Left cardiac atrium (tissue), 4 donors: Measurements from ENCODE around the gene STK4. TPM values are rescaled to one million over a fixed set of nuclear protein-coding genes. Genes with fewer than 3 reads are reported as not detected.
"Not testable (repeated sequence)": the region's sequence is repeated elsewhere in the genome, so short reads cannot be mapped to it uniquely, and the experiment has no call there.

Source experiments
- ATAC-seq, 2 donors: fragments of 200-7000 bp; cut with Tn5 transposase; one replicate each; pipeline ENCODE4 v1.9.1; 2020; ENCODE audit warnings: mild to moderate bottlenecking in 2 of 2, moderate library complexity in 2 of 2
- DNase-seq: peaks from one replicate; pipeline ENCODE4 v3.0.0-alpha.2; 2020
- intact Hi-C, 2 donors: fragments of 100-400 bp; cut with DNase I; formaldehyde crosslinking; loops; one replicate each; pipeline versions ENCODE4 v1.14.1 to v1.15.1; 2022 to 2023
- total RNA-seq, 2 donors: library from RNA; stranded (reverse); fragmentation: NEBNext Ultra II Directional; extraction: Animal tissue kit (Norgen Biotek cat#: 25700); gene quantifications; one replicate each; pipeline ENCODE4 v1.2.1, GENCODE V29; 2021
- donor health status: DM: no; HTN: yes; CAD: no.
- donor health status: DM: no; HTN: yes; CAD: no; lungs with severe emphysema.
- donor health status: DM: yes; HTN: yes; CAD: no.
- donor health status: Dilated cardiomyopathy.

Gene STK4
- total RNA-seq, 2 donors from 2014 or later, result 16.0 to 16.4 TPM

DNA sequence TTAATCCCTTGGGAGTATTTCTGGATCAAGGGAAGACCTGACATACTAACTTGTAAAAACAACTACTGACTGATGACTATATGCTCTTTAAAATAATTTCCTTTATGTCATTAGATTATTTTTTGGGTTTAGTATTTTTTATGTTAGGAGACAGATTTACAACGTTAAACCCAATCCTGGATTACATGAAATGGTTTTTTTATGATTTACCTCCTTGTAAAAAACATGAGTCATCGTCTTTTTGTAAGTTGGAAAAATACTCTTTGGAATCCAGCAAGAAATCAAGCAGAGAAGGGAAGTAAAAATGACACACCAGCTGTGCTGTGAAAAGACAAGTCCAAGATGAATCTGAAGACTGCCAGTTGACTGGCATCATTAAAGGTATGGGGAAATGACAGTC lies 6.7 kb downstream of the STK4 start:
- ATAC-seq, result no peak
- DNase-seq, result no peak
- intact Hi-C loops, result no loop called here

- DNase-seq, result no peak
- intact Hi-C loops, result no loop called here
- ATAC-seq, result no peak
These were observed 10.4 kb downstream of the STK4 start for GRCh38 chr20:44976698-44977097.

- DNase-seq, result no peak
- intact Hi-C loops, result no loop called here
- ATAC-seq, result peak; percentile 67 to 71
These were observed 12.8 kb downstream of the STK4 start for GRCh38 chr20:44979090-44979621.

DNA sequence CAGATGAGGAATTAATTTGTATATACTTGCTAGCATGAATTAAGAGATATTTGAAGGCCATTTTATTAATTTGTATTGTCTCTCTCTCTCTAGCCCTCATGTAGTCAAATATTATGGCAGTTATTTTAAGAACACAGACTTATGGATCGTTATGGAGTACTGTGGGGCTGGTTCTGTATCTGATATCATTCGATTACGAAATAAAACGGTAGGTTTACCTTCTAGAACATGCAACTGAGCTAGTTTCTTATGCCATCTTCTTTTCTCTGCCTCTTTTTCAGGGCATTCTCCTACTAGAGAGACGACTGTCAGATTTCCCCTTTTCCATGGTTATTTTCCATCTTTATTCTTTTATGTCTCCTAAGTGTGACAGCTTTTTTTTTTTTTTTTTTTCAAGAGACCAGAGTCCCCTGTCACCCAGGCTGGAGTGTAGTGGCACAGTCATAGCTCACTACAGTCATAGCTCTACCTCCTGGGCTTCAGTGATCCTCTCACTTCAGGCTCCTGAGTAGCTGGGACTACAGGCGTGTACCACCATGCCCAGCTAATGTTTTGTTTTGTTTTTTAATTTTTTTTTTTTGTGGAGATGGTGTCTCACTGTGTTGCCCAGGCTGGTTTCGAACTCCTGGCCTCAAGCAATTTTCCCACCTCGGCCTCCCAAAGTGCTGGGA lies 15.6 kb downstream of the STK4 start:
- ATAC-seq, result no peak

GRCh38 chr20:44983093-44983674 lies 16.9 kb downstream of the STK4 start:
- intact Hi-C loops, result no loop called here
- DNase-seq (no peak), ATAC-seq (no peak)

More for the DNA sequence above, 15.6 kb downstream of the STK4 start:
- intact Hi-C loops, result no loop called here
- DNase-seq, result no peak

DNA sequence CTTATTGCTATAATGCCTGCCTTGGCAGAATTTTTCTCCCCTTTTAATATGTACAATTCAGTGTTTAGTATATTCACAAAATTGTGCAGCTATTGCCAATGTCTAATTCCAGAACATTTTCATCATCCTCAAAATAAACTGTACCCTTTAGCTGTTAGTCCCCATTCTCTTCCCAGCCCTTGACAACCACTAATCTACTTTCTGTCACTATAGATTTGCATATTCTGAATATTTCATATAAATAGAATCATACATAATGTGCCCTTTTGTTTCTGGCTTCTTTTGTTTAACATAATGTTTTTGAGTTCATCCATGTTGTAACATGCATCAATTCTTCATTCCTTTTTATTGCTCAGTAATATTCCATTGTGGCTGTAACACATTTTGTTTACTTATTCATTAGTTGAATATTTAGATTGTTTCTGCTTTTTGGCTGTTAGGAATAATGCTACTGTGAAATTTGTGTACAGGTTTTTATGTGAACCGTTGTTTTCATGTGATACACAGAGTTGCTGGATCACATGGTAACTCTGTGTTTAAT lies 22.4 kb downstream of the STK4 start:
- intact Hi-C loops, result no loop called here
- ATAC-seq (no peak), DNase-seq (no peak)

DNA sequence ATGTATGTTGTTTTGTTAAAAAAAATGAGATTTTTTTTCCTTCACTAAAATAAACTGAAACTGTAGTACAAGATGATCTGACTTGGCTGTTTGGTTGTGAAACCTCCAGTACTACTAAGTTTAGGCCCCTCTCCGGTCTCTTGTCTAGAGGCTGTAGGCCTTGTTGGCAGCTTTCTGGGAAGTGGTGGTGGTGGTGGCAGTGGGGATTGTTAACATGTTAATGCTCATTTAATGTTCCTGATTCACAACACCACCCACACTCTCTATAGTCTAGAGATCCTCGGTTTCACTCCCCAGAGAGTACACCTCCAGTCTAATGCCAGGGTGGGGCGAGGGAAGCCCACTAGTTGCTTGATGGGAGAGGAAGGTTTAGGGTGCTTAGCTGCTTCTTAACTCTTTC lies 24.1 kb downstream of the STK4 start:
- DNase-seq (no peak), ATAC-seq (peak in 1 of 2 donors; percentile 27)
- intact Hi-C loops, result no loop called here

- ATAC-seq, result no peak
- intact Hi-C loops, result no loop called here
- no peak for DNase-seq
These were observed 24.6 kb downstream of the STK4 start for GRCh38 chr20:44990957-44991356.

GRCh38 chr20:44993343-44993742 lies 27.0 kb downstream of the STK4 start:
- DNase-seq, result no peak
- intact Hi-C loops, result no loop called here
- no peak for ATAC-seq

GRCh38 chr20:44997171-44997570 lies 30.9 kb downstream of the STK4 start:
- DNase-seq, result no peak
- intact Hi-C loops, result no loop called here
- no peak for ATAC-seq

DNA sequence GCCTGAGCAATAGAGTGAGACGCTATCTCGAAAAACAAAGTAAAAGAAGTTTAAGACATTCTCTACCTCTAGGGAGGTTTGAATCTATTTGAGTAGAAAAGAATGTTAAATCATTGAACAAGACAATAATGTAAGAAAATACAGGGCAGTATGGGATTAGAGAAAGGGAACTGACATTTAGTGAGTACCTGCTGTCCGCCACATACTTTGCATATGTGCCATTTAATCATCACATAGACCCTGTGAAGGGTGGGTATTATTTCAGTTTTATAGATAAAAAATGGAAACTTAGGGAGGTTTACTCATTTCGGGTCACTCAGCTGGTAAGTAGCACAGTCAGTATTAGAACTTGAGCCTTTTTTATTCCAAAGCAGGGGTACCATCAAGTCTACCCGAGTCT lies 31.4 kb downstream of the STK4 start:
- intact Hi-C loops, result no loop called here
- ATAC-seq (no peak), DNase-seq (no peak)

DNA sequence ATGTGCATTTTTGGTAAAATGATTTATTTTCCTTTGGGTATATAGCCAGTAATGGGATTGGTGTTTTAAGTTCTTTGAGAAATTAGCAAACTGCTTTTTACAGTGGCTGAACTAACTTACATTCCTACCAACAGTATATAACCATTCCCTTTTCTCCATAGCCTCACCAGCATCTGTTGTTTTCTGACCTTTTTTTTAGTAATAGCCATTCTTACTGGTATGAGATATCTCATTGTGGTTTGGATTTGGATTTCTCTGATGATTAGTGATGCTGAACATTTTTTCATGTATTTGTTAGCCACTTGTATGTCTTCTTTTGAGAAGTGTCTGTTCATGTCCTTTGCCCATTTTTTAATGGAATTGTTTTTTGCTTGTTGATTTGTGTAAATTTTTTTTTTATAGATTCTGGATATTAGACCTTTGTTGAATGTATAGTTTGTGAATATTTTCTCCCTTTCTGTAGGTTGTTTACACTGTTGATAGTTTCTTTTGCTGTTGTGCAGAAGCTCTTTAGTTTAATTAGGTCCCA lies 42.3 kb downstream of the STK4 start:
- intact Hi-C loops, result no loop called here
- DNase-seq (no peak), ATAC-seq (no peak)

DNA sequence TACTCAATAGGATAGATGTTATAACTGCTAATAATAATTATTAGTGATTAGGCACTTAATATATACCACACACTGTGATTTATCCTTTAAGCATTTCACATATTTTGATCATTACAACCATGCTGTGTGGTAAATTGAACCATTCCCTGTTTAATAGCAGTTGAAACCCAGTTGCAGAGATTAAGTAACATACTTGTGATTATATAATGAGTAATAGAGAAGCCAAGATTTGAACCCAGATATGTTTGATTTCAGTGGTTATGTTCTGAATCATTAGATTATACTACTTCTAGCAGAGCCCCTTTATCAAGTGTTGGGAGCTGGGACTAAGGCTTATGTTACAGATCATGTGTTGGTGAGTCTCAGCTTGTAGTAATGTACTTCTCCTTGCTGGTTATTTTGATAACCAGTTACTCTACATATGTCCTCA lies 44.1 kb downstream of the STK4 start:
- intact Hi-C loops, result loop anchor here (1.0 to 10.0 kb wide), 3 partner anchors 84 to 280 kb away; no protein-coding TSS in a partner anchor
- DNase-seq (no peak), ATAC-seq (no peak)

DNA sequence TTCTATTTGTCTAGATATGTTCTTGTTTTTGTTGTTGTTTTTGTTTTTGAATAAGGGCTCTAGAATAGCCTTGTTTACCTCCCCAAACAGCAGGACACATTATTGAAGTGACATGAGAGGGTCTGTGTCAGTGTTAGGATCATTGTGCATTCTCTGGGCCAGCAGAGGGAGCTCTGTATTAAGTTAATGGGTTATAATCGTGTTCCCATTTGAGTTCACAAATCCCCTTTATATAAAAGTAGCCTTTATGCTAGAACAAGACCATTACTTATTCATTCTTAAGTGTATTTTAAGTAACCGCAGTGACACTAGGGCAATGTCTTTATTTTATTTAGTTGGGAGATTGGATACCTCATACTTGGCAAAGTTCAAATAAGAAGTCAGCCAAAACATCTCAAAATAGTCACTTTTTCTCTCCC lies 44.8 kb downstream of the STK4 start:
- DNase-seq (peak; percentile 62), ATAC-seq (peak; percentile 57 to 64)
- intact Hi-C loops, result loop anchor here (2.0 to 10.0 kb wide), 2 partner anchors 84 to 280 kb away; no protein-coding TSS in a partner anchor

DNA sequence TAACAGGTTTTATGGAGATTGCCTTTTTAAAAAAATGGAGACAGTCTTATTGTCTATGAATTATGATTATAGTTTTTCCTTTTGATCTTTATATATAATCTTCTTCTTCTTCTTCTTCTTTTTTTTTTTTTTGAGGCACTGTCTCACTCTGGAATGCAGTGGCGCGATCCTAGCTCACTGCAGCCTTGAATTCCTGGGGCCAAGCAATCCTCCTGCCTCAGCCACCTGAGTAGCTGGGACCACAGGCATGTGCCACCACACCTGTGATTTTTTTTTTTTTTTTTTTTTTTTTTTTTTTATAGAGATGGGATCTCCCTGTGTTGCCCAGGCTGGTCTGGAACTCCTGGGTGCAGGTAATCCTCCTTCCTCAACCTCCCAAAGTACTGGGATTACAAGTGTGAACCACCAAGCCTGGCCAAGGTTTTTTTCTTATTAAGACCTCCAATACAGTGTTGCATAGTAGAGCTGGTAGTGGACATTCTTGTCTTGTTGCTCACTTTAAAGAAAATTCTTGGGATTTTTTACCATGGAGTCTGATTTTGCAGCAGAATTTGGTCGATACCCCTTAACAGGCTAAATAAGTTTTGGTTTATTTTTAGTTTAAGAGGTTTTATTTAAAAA lies 46.5 kb downstream of the STK4 start:
- DNase-seq, result no peak
- intact Hi-C loops, result loop anchor here in 1 of 2 donors (10.0 kb wide), 1 partner anchor 82 kb away; no protein-coding TSS in a partner anchor
- ATAC-seq, result no peak

DNA sequence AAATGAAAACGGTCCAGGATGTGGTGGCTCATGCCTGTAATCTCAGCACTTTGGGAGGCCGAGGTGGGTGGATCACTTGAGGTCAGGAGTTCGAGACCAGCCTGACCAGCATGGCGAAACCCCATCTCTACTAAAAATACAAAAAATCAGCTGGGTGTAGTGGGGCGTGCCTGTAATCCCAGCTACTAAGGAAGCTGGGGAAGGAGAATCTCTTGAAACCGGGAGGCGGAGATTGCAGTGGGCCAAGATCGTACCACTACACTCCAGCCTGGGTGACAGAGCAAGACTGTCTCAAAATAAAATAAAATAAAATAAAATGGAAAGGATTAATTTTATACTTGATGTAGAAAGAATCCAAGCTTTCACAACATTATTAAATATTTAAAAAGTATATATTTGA lies 47.8 kb downstream of the STK4 start:
- DNase-seq, ATAC-seq: not testable (repeated sequence)
- intact Hi-C loops, result loop anchor here in 1 of 2 donors (10.0 kb wide), 1 partner anchor 81 kb away; no protein-coding TSS in a partner anchor

GRCh38 chr20:45014671-45015415 lies 48.5 kb downstream of the STK4 start:
- DNase-seq, result no peak
- intact Hi-C loops, result loop anchor here in 1 of 2 donors (10.0 kb wide), 1 partner anchor 80 kb away; no protein-coding TSS in a partner anchor
- peak; percentile 49 to 85 for ATAC-seq

DNA sequence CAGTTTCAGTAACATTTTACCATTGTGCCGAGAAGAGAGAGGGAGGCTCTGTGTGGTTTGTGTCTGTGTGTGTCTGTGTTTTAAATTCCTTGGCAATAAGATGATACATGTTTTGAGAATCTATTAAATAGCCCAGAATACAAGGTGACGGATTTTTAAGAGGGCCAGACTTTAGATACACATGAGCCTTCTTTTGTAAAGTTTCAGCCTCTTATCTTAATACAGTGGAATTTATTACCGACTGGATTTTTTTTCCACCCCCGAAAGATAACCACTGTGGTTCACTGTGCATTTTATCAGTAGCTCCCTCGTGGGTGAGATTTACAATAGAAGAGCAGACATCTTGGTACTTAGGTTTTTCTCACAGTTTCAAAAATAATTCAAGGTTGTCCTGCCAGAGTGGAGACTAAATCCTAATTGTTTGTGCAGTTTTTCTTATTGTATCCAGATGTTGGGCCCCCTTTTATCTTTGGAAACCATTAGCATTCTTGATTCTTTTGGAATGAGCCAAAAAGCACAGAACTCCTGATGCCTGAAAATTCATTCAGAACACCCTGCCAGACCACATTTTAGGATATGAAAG lies 49.9 kb downstream of the STK4 start:
- ATAC-seq (peak in 1 of 2 donors; percentile 56), DNase-seq (no peak)
- intact Hi-C loops, result loop anchor here in 1 of 2 donors (10.0 kb wide), 1 partner anchor 79 kb away; no protein-coding TSS in a partner anchor
